ENCODE data around the gene RDH11.

RDH11 gene

DNA sequence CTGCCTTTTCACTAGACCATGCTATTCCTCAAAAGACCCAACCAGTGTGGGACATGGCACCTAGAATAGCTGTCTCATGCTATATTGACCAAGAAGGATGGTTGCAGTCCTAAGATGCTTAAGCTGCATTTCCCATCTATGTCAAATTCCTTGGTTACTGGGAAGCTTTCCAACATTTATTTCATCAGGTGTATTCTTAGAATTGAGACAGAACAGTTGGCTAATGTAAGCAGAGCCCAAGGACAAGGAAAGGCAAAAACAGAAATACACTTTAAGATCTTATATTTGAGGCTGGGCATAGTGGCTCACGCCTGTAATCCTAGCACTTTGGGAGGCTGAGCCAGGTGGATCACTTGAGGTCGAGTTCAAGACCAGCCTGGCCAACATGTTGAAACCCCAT lies 51.1 kb downstream of the RDH11 start:
- DNase-seq: no peak

DNA sequence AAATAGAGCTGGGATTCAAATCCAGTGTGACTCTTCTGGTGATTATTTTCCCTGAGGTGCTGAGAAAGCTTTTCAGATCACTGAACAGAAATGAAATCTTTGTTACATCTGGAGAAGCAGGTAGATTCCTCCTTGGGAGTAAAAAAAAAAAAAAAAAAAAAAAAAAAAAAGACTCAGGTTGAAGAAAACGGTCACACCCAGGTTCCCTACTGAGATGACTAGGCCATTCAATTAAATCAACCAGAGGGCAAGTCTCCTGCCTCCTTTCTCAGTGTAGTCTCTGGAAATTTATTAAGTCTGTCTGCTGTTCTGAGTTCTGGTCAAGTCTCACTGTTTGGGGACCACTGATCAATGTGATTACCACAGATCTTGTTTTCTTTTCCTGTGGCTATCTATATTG lies 51.9 kb downstream of the RDH11 start:
- DNase-seq: no peak

DNA sequence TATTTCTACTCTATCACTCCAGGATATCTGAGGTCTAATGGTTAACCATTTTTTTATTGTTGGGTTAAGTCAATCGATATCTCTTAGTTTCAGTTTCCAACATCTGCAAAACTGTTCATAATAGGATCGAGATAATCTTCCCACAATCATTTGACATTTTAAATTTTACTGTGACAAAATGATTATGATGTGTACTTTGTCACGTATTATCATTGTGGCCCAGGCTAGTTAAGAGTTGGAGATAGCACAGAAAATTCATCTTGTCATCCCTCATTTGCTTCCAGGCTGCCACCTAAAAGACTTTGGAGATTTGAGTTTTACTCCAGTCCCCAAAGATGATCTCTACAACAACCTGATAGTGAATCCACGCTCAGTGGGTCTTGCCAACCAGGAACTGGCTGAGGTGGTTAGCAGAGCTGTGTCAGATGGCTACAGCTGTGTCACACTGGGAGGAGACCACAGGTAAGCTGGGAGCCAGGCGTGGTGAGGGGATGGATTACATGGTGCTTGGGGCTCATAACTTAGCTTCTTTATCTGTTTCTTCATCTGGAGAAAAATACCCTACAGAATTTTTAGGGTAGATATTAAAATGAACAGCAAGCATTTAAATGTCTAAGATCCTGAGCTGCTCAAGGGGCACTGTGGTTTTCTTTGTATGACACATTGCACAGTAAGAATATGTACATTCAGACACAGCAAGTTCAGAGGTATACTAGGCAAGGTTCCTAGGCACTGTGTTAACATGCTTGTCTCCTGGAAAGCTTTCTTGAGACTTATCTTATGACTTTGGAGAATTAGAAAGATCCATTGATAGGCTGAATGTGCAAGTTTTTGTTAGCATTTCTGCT lies 53.4 kb downstream of the RDH11 start:
- DNase-seq: no peak

DNA sequence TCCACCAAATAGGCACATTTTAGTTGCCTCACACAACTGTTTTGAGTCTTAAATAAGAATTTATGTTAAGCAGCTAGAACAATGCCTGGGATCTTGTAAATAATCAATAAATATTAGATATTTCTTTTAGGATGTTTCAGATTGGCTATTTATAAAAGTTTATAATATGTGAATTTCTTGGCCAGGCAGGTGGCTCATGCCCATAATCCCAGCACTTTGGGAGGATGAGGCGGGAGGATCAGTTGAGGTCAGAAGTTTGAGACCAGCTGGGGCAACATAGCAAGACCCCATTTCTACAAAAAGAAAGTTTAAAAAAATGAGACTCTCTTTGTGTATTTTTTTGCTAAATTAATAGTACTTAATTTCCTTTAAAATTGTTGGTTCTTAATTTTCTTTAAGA lies 54.1 kb downstream of the RDH11 start:
- no peak for DNase-seq

DNA sequence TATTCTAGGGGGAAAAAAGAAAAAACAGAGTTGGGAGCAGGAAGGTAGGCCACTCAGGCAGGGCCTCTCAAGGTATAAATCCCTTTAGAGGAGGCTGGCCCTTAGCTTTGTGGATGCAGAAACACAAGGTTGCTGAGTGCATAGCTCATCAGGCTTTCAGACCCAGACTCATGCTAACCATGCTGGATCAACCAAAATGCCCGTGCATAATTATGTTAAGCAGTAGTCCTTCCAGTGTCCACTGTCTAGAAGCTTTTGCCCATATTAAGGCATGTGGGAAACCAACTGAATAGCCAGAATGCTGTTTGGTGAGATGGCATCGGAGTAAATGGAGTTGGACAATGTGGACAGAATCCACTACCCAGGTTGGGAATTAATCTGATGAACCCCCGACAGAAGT lies 56.9 kb downstream of the RDH11 start:
- DNase-seq: no peak

DNA sequence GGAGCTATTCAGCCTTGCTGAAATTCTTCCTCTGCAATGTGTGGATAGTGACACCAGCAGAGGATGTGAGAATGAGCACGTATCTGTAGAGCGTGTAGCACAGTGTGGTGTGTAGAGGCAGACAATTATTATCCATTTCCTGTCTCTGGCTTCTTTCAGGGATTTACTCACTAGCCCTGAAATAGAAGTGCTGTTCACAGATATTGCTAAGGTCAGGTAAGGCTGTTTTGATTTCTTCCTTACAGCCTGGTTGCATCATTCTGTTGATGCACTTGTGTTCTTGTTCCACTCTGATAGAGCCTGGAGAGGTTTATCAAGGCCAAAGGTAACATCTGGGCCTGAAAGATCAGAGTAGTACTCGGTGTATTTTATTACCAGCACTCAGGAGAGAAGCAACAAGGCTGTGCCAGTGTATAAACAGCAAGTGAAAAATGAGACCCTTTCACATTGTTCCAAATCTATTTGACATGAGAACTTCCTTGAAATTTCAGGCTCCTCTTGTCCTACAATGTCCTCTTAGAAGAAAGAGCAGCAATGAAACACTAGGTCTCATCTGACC lies 59.1 kb downstream of the RDH11 start:
- DNase-seq: no peak

DNA sequence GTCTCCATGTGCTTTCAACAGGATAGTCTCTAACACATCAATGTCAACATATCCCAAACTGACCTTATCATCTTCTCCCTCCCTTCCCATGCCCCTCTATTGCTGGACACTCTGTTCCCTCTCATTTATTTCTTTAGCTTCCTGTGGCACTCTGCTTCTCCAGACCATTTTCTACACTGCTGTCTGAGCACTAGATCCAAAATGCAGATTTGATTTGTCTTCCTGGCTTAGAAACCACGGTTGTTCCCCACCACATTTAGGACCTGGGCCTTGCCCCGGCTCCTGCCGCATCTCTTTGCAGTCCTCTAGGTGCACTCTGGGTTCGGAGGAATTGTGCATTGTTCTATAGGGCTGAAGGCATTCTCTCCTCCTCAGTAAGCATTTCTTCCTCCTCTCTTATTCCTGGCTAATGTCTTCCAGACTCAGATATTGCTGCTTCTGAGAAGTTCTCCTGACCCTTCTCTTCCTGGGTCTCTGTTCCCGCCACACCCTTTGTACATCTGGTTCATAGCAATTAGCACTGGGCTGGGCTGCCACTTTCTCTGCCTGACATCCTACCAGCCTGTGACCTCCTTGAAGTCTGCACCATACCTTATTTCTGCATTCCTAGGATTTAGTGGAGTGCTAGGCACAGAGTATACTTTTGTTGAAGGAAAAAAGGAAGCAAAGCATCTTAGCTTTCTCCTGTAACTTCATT lies 62.0 kb downstream of the RDH11 start:
- no peak for DNase-seq

DNA sequence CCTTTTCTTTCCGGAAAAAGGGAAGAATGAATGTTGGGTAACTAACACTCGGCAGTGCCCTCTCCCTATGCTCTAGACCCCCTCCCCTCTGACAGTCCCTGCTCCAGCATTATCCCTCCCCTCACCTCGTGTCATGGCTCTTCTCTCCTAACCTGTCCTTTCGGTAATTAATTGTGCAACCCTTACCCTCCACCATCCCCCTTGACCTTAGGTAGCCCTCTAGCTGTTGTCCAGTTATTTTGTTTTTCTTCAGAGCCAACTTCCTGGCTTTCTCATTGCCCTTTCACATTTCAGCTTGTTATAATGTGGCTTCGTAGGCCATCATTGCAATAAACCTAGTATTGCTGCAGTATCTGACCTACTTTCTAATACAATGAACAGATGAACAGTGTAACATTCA lies 64.6 kb downstream of the RDH11 start:
- DNase-seq: no peak

DNA sequence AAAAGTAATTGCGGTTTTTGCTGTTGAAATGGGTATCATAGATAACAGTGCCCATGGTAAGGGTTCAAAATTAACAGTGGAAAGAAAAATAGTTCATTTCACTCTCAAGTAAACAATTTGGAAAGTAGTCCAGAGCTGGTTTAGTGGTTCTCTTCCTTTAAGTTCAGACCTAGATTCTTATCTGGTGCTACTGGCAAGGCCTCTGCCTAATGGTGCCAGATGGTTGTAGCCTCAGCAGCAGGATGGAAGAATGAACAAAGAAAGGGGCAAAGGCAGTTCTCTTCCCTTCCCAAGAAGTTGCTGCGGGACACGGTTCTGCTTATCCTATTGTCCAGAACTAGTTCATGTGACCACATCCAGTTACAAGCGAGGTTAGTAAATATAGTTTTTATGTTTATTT lies 65.4 kb downstream of the RDH11 start:
- DNase-seq: no peak

DNA sequence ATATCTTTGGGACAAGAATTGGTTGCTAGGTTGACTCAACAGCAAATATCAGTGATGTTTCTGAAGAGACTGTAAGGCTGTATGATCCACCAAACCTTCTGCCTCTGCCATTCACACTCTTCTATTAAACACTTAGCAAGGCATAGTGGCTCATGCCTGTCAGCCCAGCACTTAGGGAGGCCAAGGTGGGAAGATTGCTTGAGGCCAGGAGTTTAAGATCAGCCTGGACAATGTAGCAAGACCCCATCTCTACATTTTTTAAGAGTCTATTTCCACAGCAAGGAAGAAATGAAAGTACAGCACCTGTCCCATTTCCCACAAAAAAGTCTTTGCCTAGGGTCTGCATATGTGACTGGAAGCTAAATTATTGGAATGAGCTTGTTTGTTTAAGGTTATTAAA lies 68.0 kb downstream of the RDH11 start:
- DNase-seq: no peak

Data from activated effector memory CD4-positive, alpha-beta T cell treated with anti-CD3 and anti-CD28 coated beads, Interleukin-2, amount 50 U/mL, for 16 hours (primary cell).